Measurements from ENCODE around the gene DLG2.

DNA sequence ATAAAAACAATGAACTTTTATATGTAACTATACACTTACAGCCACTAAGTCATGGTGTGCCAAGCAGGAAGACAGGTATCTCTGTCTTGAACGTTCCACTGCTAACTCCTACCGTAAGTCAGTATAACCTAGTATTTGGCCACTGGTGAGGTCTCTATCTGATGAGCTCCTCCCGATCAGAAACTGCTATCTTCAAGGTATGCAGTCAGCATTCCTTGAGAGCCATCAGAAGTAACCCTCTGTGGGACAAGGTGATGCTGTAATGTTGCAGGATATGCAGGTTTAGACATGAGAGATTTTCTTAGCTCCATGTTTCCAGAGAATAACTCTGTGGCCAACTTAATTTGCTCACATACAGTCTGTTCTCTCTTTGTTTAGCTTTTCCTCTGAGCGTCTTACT, 1943.1 kb downstream of the DLG2 start:
- TF ChIP-seq TEAD4 (IDR thresholded peaks at IDR 0.05) (no peak), CREB1 (IDR thresholded peaks at IDR 0.05; ENCODE audit: low read depth) (no peak), ZBTB7A (IDR thresholded peaks at IDR 0.05; ENCODE audit: low read depth) (no peak), YY1 (IDR thresholded peaks at IDR 0.05; ENCODE audit: low read depth) (no peak), CEBPB (IDR thresholded peaks at IDR 0.05) (no peak), TAF1 (IDR thresholded peaks at IDR 0.05; ENCODE audit: low read depth) (no peak), RAD21 (IDR thresholded peaks at IDR 0.05; ENCODE audit: low read depth) (no peak), EP300 (IDR thresholded peaks at IDR 0.05; ENCODE audit: borderline replicate concordance) (no peak), NFIC (IDR thresholded peaks at IDR 0.05) (no peak), TCF12 (IDR thresholded peaks at IDR 0.05; ENCODE audit: low read depth) (no peak)
- TF ChIP-seq, protein P1, sequence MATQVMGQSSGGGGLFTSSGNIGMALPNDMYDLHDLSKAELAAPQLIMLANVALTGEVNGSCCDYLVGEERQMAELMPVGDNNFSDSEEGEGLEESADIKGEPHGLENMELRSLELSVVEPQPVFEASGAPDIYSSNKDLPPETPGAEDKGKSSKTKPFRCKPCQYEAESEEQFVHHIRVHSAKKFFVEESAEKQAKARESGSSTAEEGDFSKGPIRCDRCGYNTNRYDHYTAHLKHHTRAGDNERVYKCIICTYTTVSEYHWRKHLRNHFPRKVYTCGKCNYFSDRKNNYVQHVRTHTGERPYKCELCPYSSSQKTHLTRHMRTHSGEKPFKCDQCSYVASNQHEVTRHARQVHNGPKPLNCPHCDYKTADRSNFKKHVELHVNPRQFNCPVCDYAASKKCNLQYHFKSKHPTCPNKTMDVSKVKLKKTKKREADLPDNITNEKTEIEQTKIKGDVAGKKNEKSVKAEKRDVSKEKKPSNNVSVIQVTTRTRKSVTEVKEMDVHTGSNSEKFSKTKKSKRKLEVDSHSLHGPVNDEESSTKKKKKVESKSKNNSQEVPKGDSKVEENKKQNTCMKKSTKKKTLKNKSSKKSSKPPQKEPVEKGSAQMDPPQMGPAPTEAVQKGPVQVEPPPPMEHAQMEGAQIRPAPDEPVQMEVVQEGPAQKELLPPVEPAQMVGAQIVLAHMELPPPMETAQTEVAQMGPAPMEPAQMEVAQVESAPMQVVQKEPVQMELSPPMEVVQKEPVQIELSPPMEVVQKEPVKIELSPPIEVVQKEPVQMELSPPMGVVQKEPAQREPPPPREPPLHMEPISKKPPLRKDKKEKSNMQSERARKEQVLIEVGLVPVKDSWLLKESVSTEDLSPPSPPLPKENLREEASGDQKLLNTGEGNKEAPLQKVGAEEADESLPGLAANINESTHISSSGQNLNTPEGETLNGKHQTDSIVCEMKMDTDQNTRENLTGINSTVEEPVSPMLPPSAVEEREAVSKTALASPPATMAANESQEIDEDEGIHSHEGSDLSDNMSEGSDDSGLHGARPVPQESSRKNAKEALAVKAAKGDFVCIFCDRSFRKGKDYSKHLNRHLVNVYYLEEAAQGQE (IDR thresholded peaks at IDR 0.05; ENCODE audit: low read depth), result no peak
- TF ChIP-seq, protein P2, sequence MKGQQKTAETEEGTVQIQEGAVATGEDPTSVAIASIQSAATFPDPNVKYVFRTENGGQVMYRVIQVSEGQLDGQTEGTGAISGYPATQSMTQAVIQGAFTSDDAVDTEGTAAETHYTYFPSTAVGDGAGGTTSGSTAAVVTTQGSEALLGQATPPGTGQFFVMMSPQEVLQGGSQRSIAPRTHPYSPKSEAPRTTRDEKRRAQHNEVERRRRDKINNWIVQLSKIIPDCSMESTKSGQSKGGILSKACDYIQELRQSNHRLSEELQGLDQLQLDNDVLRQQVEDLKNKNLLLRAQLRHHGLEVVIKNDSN (IDR thresholded peaks at IDR 0.05), result no peak
